Esophagus muscularis mucosa (tissue), 3 donors: ENCODE data around the gene POU2F2.

Source experiments
- CTCF ChIP-seq, 3 experiments: fragments of 200-600 bp in 2 of 3; fragments of 450-650 bp in 1 of 3; sonication (generic) in 2 of 3; IDR thresholded peaks; one replicate each; pipeline ENCODE4 v1.5.1; 2017 to 2019; ENCODE audit warnings: antibody characterized with exemption in 3 of 3, mild to moderate bottlenecking in 2 of 3, moderate library complexity in 1 of 3
- EP300 ChIP-seq: sonication (generic); formaldehyde crosslinking; IDR thresholded peaks from one replicate; pipeline ENCODE4 v1.6.1; 2017; ENCODE audit warnings: antibody characterized with exemption

GRCh38 chr19:42089191-42089750 lies 43.0 kb downstream of the POU2F2 start:
- TF ChIP-seq EP300 (no peak), CTCF (IDR thresholded peaks at IDR 0.05) (no peak)
